Endothelial cell of umbilical vein (primary cell): ENCODE measurements around the gene MGARP. TPM values are rescaled to one million over a fixed set of nuclear protein-coding genes. Genes with fewer than 3 reads are reported as not detected.

ENCODE experiments used
- BruUV-seq: library from RNA; stranded (reverse); fragments of 400-500 nt; replicated peaks from 2 replicates; lab custom pipeline; 2021; lab: Mats Ljungman, UMichigan
- CTCF ChIA-PET: fragments of 300-600, 350-600 bp; sonication (Branson Sonifier 250); formaldehyde crosslinking; loops from one replicate; lab custom pipeline; 2021; ENCODE audit warnings: antibody characterized with exemption, inconsistent platforms; lab: Charles Lee
- POLR2A ChIA-PET: fragments of 300-600, 350-600 bp; sonication (Branson Sonifier 250); formaldehyde crosslinking; loops from one replicate; lab custom pipeline; 2021; ENCODE audit warnings: antibody characterized with exemption, inconsistent platforms; lab: Charles Lee
- DNase-seq: peaks from one replicate; pipeline ENCODE4 v3.0.0-alpha.2; 2011; ENCODE audit warnings: low read depth, low spot score
- FAIRE-seq: peaks from 2 replicates; lab custom pipeline; 2011; peaks lifted over from hg19 to GRCh38; lab: Jason Lieb, UNC
- H2AFZ ChIP-seq: 2 replicates; pipeline ENCODE4 v1.6.0; 2012; ENCODE audit warnings: low read depth, low read length, control low read depth, inconsistent platforms
- H3K27ac ChIP-seq: 2 replicates; pipeline ENCODE4 v1.5.1; 2011; ENCODE audit warnings: low read depth, mild to moderate bottlenecking, control low read depth, low read length, moderate library complexity; ENCODE audit not compliant: insufficient read depth
- H3K27me3 ChIP-seq, 2 experiments: 2 replicates each; pipeline versions ENCODE4 v1.6.0 to v1.6.1; 2011; ENCODE audit warnings: low read length in 2 of 2, mixed read lengths in 1 of 2; ENCODE audit not compliant: control insufficient read depth in 2 of 2, insufficient read depth in 2 of 2
- H3K36me3 ChIP-seq, 2 experiments: 2 replicates in 1 of 2; 3 replicates in 1 of 2; pipeline ENCODE4 v1.5.1; 2011; ENCODE audit warnings: low read length in 2 of 2, mild to moderate bottlenecking in 1 of 2, moderate library complexity in 1 of 2; ENCODE audit not compliant: control insufficient read depth in 2 of 2, insufficient read depth in 2 of 2; ENCODE audit errors: extremely low read depth in 1 of 2
- H3K4me1 ChIP-seq: 3 replicates; pipeline ENCODE4 v1.5.1; 2011; ENCODE audit warnings: mild to moderate bottlenecking, low read length; ENCODE audit not compliant: control insufficient read depth, insufficient read depth; ENCODE audit errors: extremely low read depth
- H3K4me2 ChIP-seq: 2 replicates; pipeline ENCODE4 v1.6.1; 2011; ENCODE audit warnings: low read length, control low read depth, mixed read lengths; ENCODE audit not compliant: insufficient read depth
- H3K4me3 ChIP-seq, 3 experiments: fragments of 200-600 bp in 1 of 3; sonication (generic), shearing (Covaris generic) in 1 of 3; replicated peaks in 1 of 3; 2 replicates each; pipeline ENCODE4 v1.5.1; 2011 to 2016; ENCODE audit warnings: control low read depth in 3 of 3, low read length in 3 of 3, mild to moderate bottlenecking in 2 of 3, inconsistent platforms in 1 of 3, low read depth in 1 of 3, moderate library complexity in 1 of 3; ENCODE audit not compliant: insufficient read depth in 1 of 3
- H3K79me2 ChIP-seq: 2 replicates; pipeline ENCODE4 v1.6.0; 2012; ENCODE audit warnings: low read length, inconsistent platforms; ENCODE audit not compliant: control insufficient read depth, insufficient read depth
- H3K9ac ChIP-seq: replicated peaks from 2 replicates; pipeline ENCODE3; 2011; ENCODE audit warnings: low read length, control low read depth; ENCODE audit not compliant: insufficient read depth; ENCODE audit errors: extremely low read depth
- H3K9me1 ChIP-seq: replicated peaks from 3 replicates; pipeline ENCODE4 v1.6.0; 2011; ENCODE audit warnings: mild to moderate bottlenecking, low read length; ENCODE audit not compliant: control insufficient read depth, insufficient read depth; ENCODE audit errors: extremely low read depth
- H3K9me3 ChIP-seq: replicated peaks from 2 replicates; pipeline ENCODE4 v1.5.1; 2012; ENCODE audit warnings: low read length, inconsistent platforms; ENCODE audit not compliant: control insufficient read depth, insufficient read depth
- H4K20me1 ChIP-seq: replicated peaks from 2 replicates; pipeline ENCODE3; 2011; ENCODE audit warnings: mild to moderate bottlenecking, low read length; ENCODE audit not compliant: control insufficient read depth, insufficient read depth; ENCODE audit errors: extremely low read depth
- CTCF ChIP-seq, 2 donors: IDR thresholded peaks; 1 replicate in 1 of 2; 2 replicates in 1 of 2; pipeline ENCODE4 v1.5.1; 2011; ENCODE audit warnings: low read length in 2 of 2, mild to moderate bottlenecking in 2 of 2, moderate library complexity in 2 of 2, control low read depth in 1 of 2, inconsistent platforms in 1 of 2, low read depth in 1 of 2; ENCODE audit not compliant: insufficient read depth in 1 of 2; ENCODE audit errors: extremely low read depth in 1 of 2
- MAX ChIP-seq: IDR thresholded peaks from 2 replicates; pipeline ENCODE4 v1.6.1; 2011; ENCODE audit not compliant: insufficient read depth, insufficient read length
- POLR2AphosphoS5 ChIP-seq: IDR thresholded peaks from 2 replicates; pipeline ENCODE4 v1.6.1; 2012; ENCODE audit warnings: low read depth, mild to moderate bottlenecking, control low read depth, low read length, moderate library complexity; ENCODE audit not compliant: insufficient read depth
- dilution Hi-C: fragments of 300-500 bp; cut with MboI; formaldehyde crosslinking; loops from one replicate; pipeline ENCODE4 v1.15.0; 2019; ENCODE audit warnings: low sequenced_read_pairs; ENCODE audit not compliant: extremely low pct_ligation_motif_present
- intact Hi-C: fragments of 100-400 bp; cut with micrococcal nuclease; formaldehyde crosslinking; loops from one replicate; pipeline ENCODE4 v1.10.0; 2022
- polyA plus RNA-seq, 4 experiments: library from polyadenylated mRNA; depleted of rRNA in 3 of 4; stranded (reverse) in 3 of 4; unstranded in 1 of 4; fragments of >200 nt; gene quantifications; 2 replicates each; pipeline versions ENCODE4 v1.2.1 to v1.2.3, GENCODE V29; 2011 to 2012; ENCODE audit warnings: missing spikeins in 1 of 4
- total RNA-seq: library from RNA; stranded (reverse); gene quantifications from 2 replicates; pipeline ENCODE4 v1.2.3, GENCODE V29; 2021

MGARP gene
- total and polyA plus RNA-seq, 2 donors (not counting 3 experiments of a cell fraction or from before 2014, with no cell fraction given): 25.9 to 26.6 TPM

GRCh38 chr4:139275281-139275735, 4.7 kb downstream of the MGARP start:
- POLR2A ChIA-PET: no interaction called here

More at GRCh38 chr4:139275281-139275735, 4.7 kb downstream of the MGARP start:
- H4K20me1 ChIP-seq: no peaks in the 10 kb centered on the region
- CTCF ChIA-PET: interaction anchor here (0.5 to 3.0 kb wide), 8 partner anchors 8 to 245 kb away, joined by 3 to 12 read pairs (median 3); no protein-coding TSS in a partner anchor
- H3K4me2 ChIP-seq: no peak overlapping the region
- no peak for TF ChIP-seq CTCF (IDR thresholded peaks at IDR 0.05; ENCODE audit: extremely low read depth in 1 of 2, insufficient read depth in 1 of 2, low read depth in 1 of 2, low read length in 2 of 2)
- no peak for TF ChIP-seq POLR2AphosphoS5
- no peak for TF ChIP-seq MAX
- no peaks in the 10 kb centered on the region for H3K9me3 ChIP-seq
- H3K36me3 ChIP-seq: no peaks in the 10 kb centered on the region
- H2AFZ ChIP-seq: no peak overlapping the region
- dilution Hi-C loops (no loop called here), intact Hi-C loops (no loop called here)
- no peak overlapping the region for H3K4me3 ChIP-seq
- no peak overlapping the region for H3K9ac ChIP-seq
- no peaks in the 10 kb centered on the region for H3K9me1 ChIP-seq
- FAIRE-seq (no peak), DNase-seq (no peak)
- H3K79me2 ChIP-seq: no peaks in the 10 kb centered on the region
- no peak overlapping the region for H3K27ac ChIP-seq
- H3K27me3 ChIP-seq: no peaks in the 10 kb centered on the region
- BruUV-seq: no TSS peak
- H3K4me1 ChIP-seq: peaks cover 9% of the 10 kb centered on the region
